HUES64 (cell line): Measurements from ENCODE around the gene ADRB2.

Source experiments
- H3K27ac ChIP-seq: 2 replicates; pipeline ENCODE4 v1.7.0; 2013; ENCODE audit warnings: low read depth, low read length, inconsistent platforms
- H3K27me3 ChIP-seq: 2 replicates; pipeline ENCODE4 v1.6.1; 2013; ENCODE audit warnings: mild to moderate bottlenecking, low read length; ENCODE audit not compliant: insufficient read depth
- H3K36me3 ChIP-seq: 2 replicates; pipeline ENCODE4 v1.6.1; 2013; ENCODE audit warnings: mild to moderate bottlenecking, low read length; ENCODE audit not compliant: insufficient read depth
- H3K4me1 ChIP-seq: 2 replicates; pipeline ENCODE4 v1.6.1; 2013; ENCODE audit warnings: mild to moderate bottlenecking, low read length, moderate library complexity; ENCODE audit not compliant: insufficient read depth
- H3K4me3 ChIP-seq: 2 replicates; pipeline ENCODE4 v1.5.1; 2013; ENCODE audit warnings: mild to moderate bottlenecking, low read length, moderate library complexity
- H3K9ac ChIP-seq: 2 replicates; pipeline ENCODE4 v1.6.1; 2013; ENCODE audit warnings: mild to moderate bottlenecking, low read depth, low read length
- H3K9me3 ChIP-seq: 2 replicates; pipeline ENCODE4 v1.6.1; 2013; ENCODE audit warnings: low read depth, low read length; ENCODE audit not compliant: insufficient read depth
- WGBS: fragments of 150-250, 120-280 bp; methylation state at CpG from one replicate; pipeline ENCODE4 v1.1.7; 2013; ENCODE audit warnings: missing lambda C conversion rate; 5-methylcytosine and 5-hydroxymethylcytosine counted together

Gene ADRB2

DNA sequence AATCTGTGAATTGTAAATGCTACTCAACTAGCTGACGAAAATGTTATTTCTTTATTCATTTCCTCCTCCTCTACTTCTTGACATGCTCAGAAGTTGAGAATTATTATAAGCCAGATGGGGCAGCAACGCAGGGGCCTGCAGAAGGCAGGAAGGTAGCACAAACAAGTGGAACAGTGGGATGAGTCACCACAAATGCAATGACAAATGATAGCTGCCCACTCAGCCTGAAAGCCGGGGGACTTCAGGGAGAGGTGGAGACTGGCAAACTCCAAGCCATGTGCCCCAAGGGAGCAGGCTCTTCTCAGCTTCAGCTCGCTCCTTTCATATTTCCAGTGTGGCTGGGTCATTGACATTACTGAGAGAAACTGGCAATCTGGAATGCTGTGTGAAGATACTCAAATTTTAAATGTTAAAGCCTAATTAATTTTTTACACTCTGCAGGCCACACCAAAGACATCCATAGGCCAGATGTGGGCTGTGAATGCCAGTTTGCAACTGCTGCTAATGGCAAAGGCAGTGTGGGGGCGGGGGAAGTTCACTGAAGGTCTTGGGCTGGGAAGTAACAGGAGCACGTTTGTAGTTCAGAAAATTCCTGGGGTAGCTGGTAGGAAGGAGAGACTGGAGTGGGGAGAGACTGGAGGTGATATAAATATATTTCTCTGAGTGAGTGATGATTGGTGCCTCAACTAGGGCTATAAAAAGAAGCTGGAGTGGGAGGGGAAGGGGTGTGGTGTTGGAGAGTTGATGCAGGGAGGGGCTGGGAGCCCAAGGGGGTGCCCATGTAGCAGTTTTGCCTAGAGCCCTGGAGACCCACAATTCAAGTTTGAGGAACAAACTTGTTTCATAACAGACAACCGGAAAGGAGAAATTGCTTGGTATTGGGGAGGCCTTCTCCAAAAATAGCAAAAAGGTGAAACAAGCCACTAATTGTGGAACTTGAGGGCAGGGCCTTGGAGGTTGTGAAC is 20.8 kb upstream of the ADRB2 start:
- WGBS = 79% methylated on average over 6 of the region's 7 CpGs
- no peak overlapping the region for H3K27ac ChIP-seq
- no peak overlapping the region for H3K9ac ChIP-seq

GRCh38 chr5:148806520-148806931 is 19.9 kb upstream of the ADRB2 start:
- H3K9ac ChIP-seq = no peak overlapping the region
- no peaks in the 10 kb centered on the region for H3K27me3 ChIP-seq
- peaks cover 6% of the 10 kb centered on the region; the same call in 1 of the 2 replicates for H3K4me1 ChIP-seq
- 90% methylated on average over 4 of the region's 4 CpGs for WGBS
- no peaks in the 10 kb centered on the region for H3K36me3 ChIP-seq
- no peak overlapping the region for H3K4me3 ChIP-seq
- H3K9me3 ChIP-seq = no peaks in the 10 kb centered on the region
- no peak overlapping the region for H3K27ac ChIP-seq

More for the DNA sequence above, 20.8 kb upstream of the ADRB2 start:
- H3K9me3 ChIP-seq = no peaks in the 10 kb centered on the region
- no peak overlapping the region for H3K4me3 ChIP-seq
- H3K27me3 ChIP-seq = no peaks in the 10 kb centered on the region
- peaks cover 6% of the 10 kb centered on the region; the same call in 1 of the 2 replicates for H3K4me1 ChIP-seq
- no peaks in the 10 kb centered on the region for H3K36me3 ChIP-seq

- 57% methylated on average over 2 of the region's 2 CpGs for WGBS
- H3K36me3 ChIP-seq = no peaks in the 10 kb centered on the region
- H3K27ac ChIP-seq = no peak overlapping the region
- H3K4me3 ChIP-seq = no peak overlapping the region
- peaks cover 6% of the 10 kb centered on the region; the same call in 1 of the 2 replicates for H3K4me1 ChIP-seq
- H3K9me3 ChIP-seq = no peaks in the 10 kb centered on the region
- no peaks in the 10 kb centered on the region for H3K27me3 ChIP-seq
- H3K9ac ChIP-seq = no peak overlapping the region
Observed at GRCh38 chr5:148807851-148808250, 18.6 kb upstream of the ADRB2 start.

- Histone ChIP-seq H3K4me1 (peaks cover 6% of the 10 kb centered on the region; the same call in 1 of the 2 replicates), H3K27ac (no peak overlapping the region), H3K36me3 (no peaks in the 10 kb centered on the region), H3K27me3 (no peaks in the 10 kb centered on the region), H3K9me3 (no peaks in the 10 kb centered on the region), H3K9ac (no peak overlapping the region), H3K4me3 (no peak overlapping the region)
- 82% methylated on average over 6 of the region's 10 CpGs for WGBS
Observed at GRCh38 chr5:148808864-148809642, 17.4 kb upstream of the ADRB2 start.

DNA sequence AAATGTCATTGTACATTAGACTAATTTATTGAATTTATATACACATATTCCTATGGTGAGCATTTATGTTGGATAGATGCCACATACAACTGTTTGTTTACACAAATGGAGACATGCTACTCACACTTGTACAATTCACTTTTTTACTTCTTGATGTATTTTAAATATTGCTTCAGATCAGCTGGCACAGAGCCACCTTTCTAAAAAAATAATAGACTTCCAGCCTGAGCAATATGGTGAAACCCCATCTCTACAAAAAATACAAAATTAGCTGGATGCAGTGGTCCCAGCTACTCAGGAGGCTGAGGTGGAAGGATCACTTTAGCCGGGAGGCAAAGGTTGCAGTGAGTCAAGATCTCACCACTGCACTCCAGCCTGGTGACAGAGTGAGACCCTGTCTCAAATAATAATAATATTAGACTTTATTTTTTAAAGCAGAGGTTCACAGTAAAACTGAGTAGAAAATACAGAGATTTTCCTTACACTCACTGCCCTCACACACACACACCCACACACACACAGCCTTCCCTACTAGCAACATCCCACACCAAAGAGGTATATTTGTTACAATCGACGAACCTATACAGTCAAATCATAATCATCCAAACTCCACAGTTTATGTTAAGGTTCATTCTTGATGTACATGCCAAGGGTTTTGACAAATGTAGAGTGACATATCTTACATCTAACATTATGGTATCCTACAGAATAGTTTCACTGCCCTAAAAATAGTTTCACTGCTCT is 16.5 kb upstream of the ADRB2 start:
- H3K27ac ChIP-seq = no peak overlapping the region
- no peaks in the 10 kb centered on the region for H3K27me3 ChIP-seq
- peaks cover 6% of the 10 kb centered on the region; the same call in 1 of the 2 replicates for H3K4me1 ChIP-seq
- no peaks in the 10 kb centered on the region for H3K9me3 ChIP-seq
- H3K36me3 ChIP-seq = no peaks in the 10 kb centered on the region
- WGBS = 98% methylated on average over 3 of the region's 3 CpGs
- no peak overlapping the region for H3K4me3 ChIP-seq
- H3K9ac ChIP-seq = no peak overlapping the region

DNA sequence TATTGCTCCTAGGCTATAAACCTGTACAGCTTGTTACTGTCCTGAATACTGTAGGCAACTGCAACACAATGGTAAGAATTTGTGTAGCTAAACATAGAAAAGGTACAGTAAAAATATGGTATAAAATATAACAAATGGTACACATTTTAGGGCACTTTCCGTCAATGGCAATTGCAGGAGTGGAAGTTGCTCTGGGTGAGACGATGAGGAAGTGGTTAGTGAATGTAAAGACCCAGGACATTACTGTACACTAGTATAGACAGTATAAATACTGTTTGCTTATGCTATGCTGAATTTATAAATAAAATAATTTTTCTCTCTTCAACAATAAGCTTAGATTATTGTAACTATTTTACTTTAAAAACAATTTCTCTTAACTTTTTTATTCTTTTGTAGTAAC is 15.6 kb upstream of the ADRB2 start:
- Histone ChIP-seq H3K4me1 (0 out of 2 replicates have a peak, but pooled peaks cover under 1% of the 10 kb centered on the region), H3K27ac (no peak overlapping the region), H3K9me3 (no peaks in the 10 kb centered on the region)

GRCh38 chr5:148811756-148812155 is 14.7 kb upstream of the ADRB2 start:
- 93% methylated on average over 1 of the region's 1 CpG for WGBS
- no peaks in the 10 kb centered on the region for H3K36me3 ChIP-seq
- H3K27me3 ChIP-seq = no peaks in the 10 kb centered on the region
- no peak overlapping the region for H3K27ac ChIP-seq
- no peak overlapping the region for H3K4me3 ChIP-seq
- H3K9me3 ChIP-seq = no peaks in the 10 kb centered on the region
- no peaks in the 10 kb centered on the region for H3K4me1 ChIP-seq
- no peak overlapping the region for H3K9ac ChIP-seq

More for the DNA sequence above, 15.6 kb upstream of the ADRB2 start:
- 94% methylated on average over 2 of the region's 2 CpGs for WGBS
- H3K4me3 ChIP-seq = no peak overlapping the region
- H3K36me3 ChIP-seq = no peaks in the 10 kb centered on the region
- H3K27me3 ChIP-seq = no peaks in the 10 kb centered on the region
- H3K9ac ChIP-seq = no peak overlapping the region

GRCh38 chr5:148815086-148815485 is 11.3 kb upstream of the ADRB2 start:
- WGBS = 84% methylated on average over 2 of the region's 2 CpGs
- no peaks in the 10 kb centered on the region for H3K36me3 ChIP-seq
- H3K9ac ChIP-seq = no peak overlapping the region
- H3K27me3 ChIP-seq = no peaks in the 10 kb centered on the region
- no peaks in the 10 kb centered on the region for H3K9me3 ChIP-seq
- H3K27ac ChIP-seq = no peak overlapping the region
- H3K4me3 ChIP-seq = no peak overlapping the region
- H3K4me1 ChIP-seq = no peaks in the 10 kb centered on the region

DNA sequence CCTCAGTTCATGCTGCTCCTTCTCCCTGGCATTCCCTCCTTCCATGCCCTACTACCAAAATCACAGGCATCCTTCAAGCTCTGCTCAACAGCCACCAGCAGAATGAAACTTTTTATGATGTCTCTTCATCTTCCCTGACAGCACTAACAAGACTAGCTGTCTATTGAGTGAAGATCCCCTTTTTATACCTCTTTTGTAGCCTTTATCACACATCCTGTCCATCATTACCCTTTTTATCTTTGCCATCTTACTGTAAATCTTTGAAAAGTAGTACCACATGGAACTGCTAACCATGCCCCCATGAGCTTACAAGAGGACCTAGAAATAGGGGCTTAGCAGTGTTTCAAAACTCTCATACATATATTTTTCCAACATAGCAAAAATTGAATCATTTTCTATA is 10.8 kb upstream of the ADRB2 start:
- Histone ChIP-seq H3K27ac (no peak overlapping the region), H3K9me3 (no peaks in the 10 kb centered on the region), H3K36me3 (no peaks in the 10 kb centered on the region), H3K9ac (no peak overlapping the region), H3K27me3 (no peaks in the 10 kb centered on the region), H3K4me1 (no peaks in the 10 kb centered on the region), H3K4me3 (no peak overlapping the region)

GRCh38 chr5:148816357-148816756 is 10.1 kb upstream of the ADRB2 start:
- Histone ChIP-seq H3K9me3 (no peaks in the 10 kb centered on the region), H3K4me3 (no peak overlapping the region), H3K27me3 (no peaks in the 10 kb centered on the region), H3K9ac (no peak overlapping the region), H3K36me3 (no peaks in the 10 kb centered on the region), H3K4me1 (no peaks in the 10 kb centered on the region), H3K27ac (no peak overlapping the region)
- WGBS = 89% methylated on average over 1 of the region's 1 CpG
